ENCODE measurements around the gene TRMT11.

DNA sequence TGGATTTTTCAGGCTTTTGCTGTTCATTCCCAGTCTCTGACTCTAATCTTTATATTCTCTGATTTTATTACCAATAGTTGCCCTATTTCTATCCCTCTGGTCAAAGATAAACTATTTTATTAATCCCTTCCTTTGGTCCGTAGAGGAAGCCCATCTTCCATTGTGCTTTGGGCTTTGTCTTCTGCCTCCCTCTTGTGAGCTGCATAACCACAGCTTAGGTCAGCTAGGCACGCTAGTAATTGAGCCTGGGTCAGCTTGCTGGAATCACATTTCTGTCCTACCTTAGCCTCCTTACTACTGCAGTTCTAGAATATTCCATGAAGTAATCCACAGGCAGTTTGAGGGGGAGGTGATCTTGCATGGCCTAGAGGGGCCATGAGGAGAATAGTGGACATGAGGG lies 49.4 kb downstream of the TRMT11 start:
- TF ChIP-seq EP300 (IDR thresholded peaks at IDR 0.05) (no peak), CTCF (IDR thresholded peaks at IDR 0.05) (no peak), POLR2AphosphoS5 (IDR thresholded peaks at IDR 0.05) (no peak), POLR2A (IDR thresholded peaks at IDR 0.05; ENCODE audit: low read depth) (no peak)

Data from esophagus muscularis mucosa (tissue), 4 donors.